ENCODE results near the gene TBCK. TPM values are rescaled to one million over a fixed set of nuclear protein-coding genes. Genes with fewer than 3 reads are reported as not detected.

TBCK gene
- total RNA-seq, 1 donor from 2014 or later: 25.8 TPM

DNA sequence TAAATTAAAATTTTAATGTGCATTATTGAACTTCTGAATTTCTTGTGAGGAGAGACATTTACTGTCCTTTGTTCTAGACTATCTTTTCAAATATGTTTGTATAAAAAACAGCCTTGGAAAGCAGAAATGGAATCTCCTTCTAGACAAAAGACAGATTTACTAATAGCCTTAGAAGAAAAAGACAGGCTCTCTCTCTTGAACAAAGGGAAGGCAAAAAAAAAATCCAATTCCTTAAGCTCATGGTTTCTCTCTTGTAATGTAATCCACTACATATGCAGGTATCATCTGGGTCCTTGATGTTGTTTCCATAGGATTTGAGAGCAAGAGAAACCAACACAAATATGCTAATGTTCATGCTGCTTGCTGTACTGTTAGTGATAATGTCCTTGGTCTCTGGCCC is 106.0 kb downstream of the TBCK start:
- TF ChIP-seq, protein P1, sequence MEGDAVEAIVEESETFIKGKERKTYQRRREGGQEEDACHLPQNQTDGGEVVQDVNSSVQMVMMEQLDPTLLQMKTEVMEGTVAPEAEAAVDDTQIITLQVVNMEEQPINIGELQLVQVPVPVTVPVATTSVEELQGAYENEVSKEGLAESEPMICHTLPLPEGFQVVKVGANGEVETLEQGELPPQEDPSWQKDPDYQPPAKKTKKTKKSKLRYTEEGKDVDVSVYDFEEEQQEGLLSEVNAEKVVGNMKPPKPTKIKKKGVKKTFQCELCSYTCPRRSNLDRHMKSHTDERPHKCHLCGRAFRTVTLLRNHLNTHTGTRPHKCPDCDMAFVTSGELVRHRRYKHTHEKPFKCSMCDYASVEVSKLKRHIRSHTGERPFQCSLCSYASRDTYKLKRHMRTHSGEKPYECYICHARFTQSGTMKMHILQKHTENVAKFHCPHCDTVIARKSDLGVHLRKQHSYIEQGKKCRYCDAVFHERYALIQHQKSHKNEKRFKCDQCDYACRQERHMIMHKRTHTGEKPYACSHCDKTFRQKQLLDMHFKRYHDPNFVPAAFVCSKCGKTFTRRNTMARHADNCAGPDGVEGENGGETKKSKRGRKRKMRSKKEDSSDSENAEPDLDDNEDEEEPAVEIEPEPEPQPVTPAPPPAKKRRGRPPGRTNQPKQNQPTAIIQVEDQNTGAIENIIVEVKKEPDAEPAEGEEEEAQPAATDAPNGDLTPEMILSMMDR (IDR thresholded peaks at IDR 0.05; ENCODE audit: insufficient read depth, low read depth, low read length): no peak
- TF ChIP-seq EZH2 (IDR thresholded peaks at IDR 0.05; ENCODE audit: insufficient read depth, low read length): no peak
- DNase-seq (ENCODE audit: low read depth) (no peak), FAIRE-seq (no peak)
- Mint-ChIP-seq H3K4me3 (ENCODE audit: unreplicated experiment) (no peak overlapping the region), H3K27ac (ENCODE audit: unreplicated experiment) (no peak overlapping the region), H3K9me3 (ENCODE audit: unreplicated experiment) (no peaks in the 10 kb centered on the region), H3K4me1 (ENCODE audit: low read depth, unreplicated experiment) (no peaks in the 10 kb centered on the region), H3K27me3 (ENCODE audit: low read depth, unreplicated experiment) (no peaks in the 10 kb centered on the region), H3K36me3 (ENCODE audit: low read depth, unreplicated experiment) (peaks cover 4% of the 10 kb centered on the region)
- Histone ChIP-seq H3K9me3 (ENCODE audit: insufficient read depth, low read depth, low read length) (no peaks in the 10 kb centered on the region), H3K9ac (ENCODE audit: low read length) (no peak overlapping the region), H2AFZ (ENCODE audit: low read depth, low read length) (no peak overlapping the region), H3K27me3 (ENCODE audit: insufficient read depth, low read length) (no peaks in the 10 kb centered on the region), H3K79me2 (ENCODE audit: insufficient read depth, low read length) (no peaks in the 10 kb centered on the region), H4K20me1 (ENCODE audit: insufficient read depth, low read length) (no peaks in the 10 kb centered on the region), H3K4me3 (ENCODE audit: insufficient read depth, low read depth, low read length) (no peak overlapping the region), H3K27ac (ENCODE audit: low read depth, low read length) (no peak overlapping the region), H3K36me3 (ENCODE audit: insufficient read depth, low read length) (no peaks in the 10 kb centered on the region), H3K4me2 (ENCODE audit: low read length) (no peak overlapping the region), H3K4me1 (ENCODE audit: insufficient read depth, low read length) (no peaks in the 10 kb centered on the region)

- Histone ChIP-seq H3K36me3 (ENCODE audit: insufficient read depth, low read length) (no peaks in the 10 kb centered on the region), H3K27me3 (ENCODE audit: insufficient read depth, low read length) (no peaks in the 10 kb centered on the region), H3K4me2 (ENCODE audit: low read length) (no peak overlapping the region), H3K9me3 (ENCODE audit: insufficient read depth, low read depth, low read length) (no peaks in the 10 kb centered on the region), H4K20me1 (ENCODE audit: insufficient read depth, low read length) (no peaks in the 10 kb centered on the region), H3K27ac (ENCODE audit: low read depth, low read length) (no peak overlapping the region), H2AFZ (ENCODE audit: low read depth, low read length) (no peak overlapping the region), H3K79me2 (ENCODE audit: insufficient read depth, low read length) (no peaks in the 10 kb centered on the region), H3K9ac (ENCODE audit: low read length) (no peak overlapping the region), H3K4me3 (ENCODE audit: insufficient read depth, low read depth, low read length) (no peak overlapping the region), H3K4me1 (ENCODE audit: insufficient read depth, low read length) (no peaks in the 10 kb centered on the region)
- Mint-ChIP-seq H3K27ac (ENCODE audit: unreplicated experiment) (no peak overlapping the region), H3K36me3 (ENCODE audit: low read depth, unreplicated experiment) (peaks cover 4% of the 10 kb centered on the region), H3K4me3 (ENCODE audit: unreplicated experiment) (no peak overlapping the region), H3K4me1 (ENCODE audit: low read depth, unreplicated experiment) (no peaks in the 10 kb centered on the region), H3K27me3 (ENCODE audit: low read depth, unreplicated experiment) (no peaks in the 10 kb centered on the region), H3K9me3 (ENCODE audit: unreplicated experiment) (no peaks in the 10 kb centered on the region)
- no peak for DNase-seq (ENCODE audit: low read depth)
- FAIRE-seq: no peak
- TF ChIP-seq, protein P1 (IDR thresholded peaks at IDR 0.05; ENCODE audit: insufficient read depth, low read depth, low read length): no peak
- no peak for TF ChIP-seq EZH2 (IDR thresholded peaks at IDR 0.05; ENCODE audit: insufficient read depth, low read length)
Observed at GRCh38 chr4:106208481-106209460, 107.2 kb downstream of the TBCK start.

DNA sequence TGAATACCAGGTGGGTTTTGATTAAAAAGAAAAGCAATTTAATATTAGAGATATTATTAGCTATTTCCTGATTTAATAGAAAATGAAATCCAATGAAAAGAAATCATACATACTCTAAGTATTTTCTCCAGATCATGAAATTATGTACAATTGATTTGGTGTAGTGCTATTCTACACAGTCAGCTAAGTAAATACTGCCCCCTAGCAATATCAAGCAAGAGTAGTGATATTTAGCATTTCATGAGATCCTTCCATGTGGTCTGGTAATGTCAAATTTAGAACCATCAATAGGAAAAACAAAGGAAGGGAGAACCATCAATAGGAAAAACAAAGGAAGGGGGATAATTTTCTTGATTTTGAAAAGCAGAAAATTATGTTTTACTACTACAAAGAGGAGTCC is 114.6 kb downstream of the TBCK start:
- Histone ChIP-seq H3K9me3 (ENCODE audit: insufficient read depth, low read depth, low read length) (no peaks in the 10 kb centered on the region), H3K27ac (ENCODE audit: low read depth, low read length) (no peak overlapping the region), H3K79me2 (ENCODE audit: insufficient read depth, low read length) (no peaks in the 10 kb centered on the region), H3K4me2 (ENCODE audit: low read length) (no peak overlapping the region), H4K20me1 (ENCODE audit: insufficient read depth, low read length) (no peaks in the 10 kb centered on the region), H3K36me3 (ENCODE audit: insufficient read depth, low read length) (no peaks in the 10 kb centered on the region), H3K27me3 (ENCODE audit: insufficient read depth, low read length) (no peaks in the 10 kb centered on the region), H3K4me1 (ENCODE audit: insufficient read depth, low read length) (no peaks in the 10 kb centered on the region), H3K4me3 (ENCODE audit: insufficient read depth, low read depth, low read length) (no peak overlapping the region), H2AFZ (ENCODE audit: low read depth, low read length) (no peak overlapping the region), H3K9ac (ENCODE audit: low read length) (no peak overlapping the region)
- H3K4me1 Mint-ChIP-seq (ENCODE audit: low read depth, unreplicated experiment): no peaks in the 10 kb centered on the region
- DNase-seq (ENCODE audit: low read depth): no peak
- no peaks in the 10 kb centered on the region for H3K36me3 Mint-ChIP-seq (ENCODE audit: low read depth, unreplicated experiment)
- H3K27ac Mint-ChIP-seq (ENCODE audit: unreplicated experiment): no peak overlapping the region
- TF ChIP-seq EZH2 (IDR thresholded peaks at IDR 0.05; ENCODE audit: insufficient read depth, low read length): no peak
- TF ChIP-seq, protein P1 (IDR thresholded peaks at IDR 0.05; ENCODE audit: insufficient read depth, low read depth, low read length): peak; percentile 56
- no peak for FAIRE-seq
- H3K9me3 Mint-ChIP-seq (ENCODE audit: unreplicated experiment): no peaks in the 10 kb centered on the region
- no peak overlapping the region for H3K4me3 Mint-ChIP-seq (ENCODE audit: unreplicated experiment)
- H3K27me3 Mint-ChIP-seq (ENCODE audit: low read depth, unreplicated experiment): no peaks in the 10 kb centered on the region

Measured in astrocyte (in vitro differentiated cells and primary cell).